SIG-M5 treated with dmso at 0.1 percent for 504 hours (cell line): ENCODE results near the gene CDT1.
A peak's percentile ranks its signal among the peaks of the same experiment; 100 is the strongest.

Experiments used
- DNase-seq: peaks from one replicate; lab custom pipeline; 2025; ENCODE audit not compliant: unreplicated experiment; lab: John Stamatoyannopoulos, UW

The CDT1 gene

GRCh38 chr16:88854306-88855111 is 50.9 kb downstream of the CDT1 start:
- peak; percentile 31 for DNase-seq

- DNase-seq: no peak
Observed at GRCh38 chr16:88855176-88855575, 51.6 kb downstream of the CDT1 start.

GRCh38 chr16:88855736-88856121 is 52.1 kb downstream of the CDT1 start:
- no peak for DNase-seq

- no peak for DNase-seq
Observed at GRCh38 chr16:88856122-88856827, 52.7 kb downstream of the CDT1 start.

GRCh38 chr16:88856828-88857727 is 53.5 kb downstream of the CDT1 start, which contains the start of the genes GALNS and TRAPPC2L:
TSS of gene GALNS (minus strand) at chr16:88856947. CDS start at chr16:88856877, 70 bp downstream.
TSS of gene TRAPPC2L (plus strand) at chr16:88857127. CDS start at chr16:88857151, 24 bp downstream.
- peak; percentile 90 for DNase-seq

GRCh38 chr16:88857728-88858339 is 54.2 kb downstream of the CDT1 start:
- DNase-seq: peak; percentile 80
